RPMI7951 (cell line): Measurements from ENCODE around the gene NTM. TPM values are rescaled to one million over a fixed set of nuclear protein-coding genes. Genes with fewer than 3 reads are reported as not detected.
"Not testable (repeated sequence)": the region's sequence is repeated elsewhere in the genome, so short reads cannot be mapped to it uniquely, and the experiment has no call there.

Experiments used
- DNase-seq: peaks from one replicate; pipeline ENCODE4 v3.0.0-alpha.2; 2012; ENCODE audit warnings: low read depth
- total RNA-seq: library from RNA; depleted of rRNA; stranded (reverse); fragments of >200 nt; shearing (Covaris generic); gene quantifications from 2 replicates; pipeline ENCODE4 v1.2.3, GENCODE V29; 2014

The NTM gene
- total RNA-seq, 1 experiment from 2014 or later: 47.8 TPM

- DNase-seq: peak; percentile 53
Observed at GRCh38 chr11:132349811-132350733, 979.7 kb downstream of the NTM start.

DNA sequence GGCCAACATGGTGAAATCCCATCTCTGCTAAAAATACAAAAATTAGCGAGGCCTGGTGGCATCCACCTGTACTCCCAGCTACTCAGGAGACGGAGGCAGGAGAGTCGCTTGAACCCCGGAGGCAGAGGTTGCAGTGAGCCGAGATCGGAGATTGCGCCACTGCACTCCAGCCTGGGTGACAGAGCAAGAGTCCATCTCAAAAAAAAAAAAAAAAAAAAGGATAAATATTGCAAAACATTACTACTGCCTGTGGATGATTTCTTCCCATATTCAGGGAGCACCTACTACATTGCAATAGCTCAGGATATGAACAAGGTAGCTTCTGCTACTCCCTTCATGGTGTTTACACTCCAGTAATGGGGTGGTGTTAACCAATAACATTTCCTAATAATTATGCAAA is 980.6 kb downstream of the NTM start:
- no peak for DNase-seq

- no peak for DNase-seq
Observed at GRCh38 chr11:132352497-132352896, 982.1 kb downstream of the NTM start.

- no peak for DNase-seq
Observed at GRCh38 chr11:132353255-132353654, 982.8 kb downstream of the NTM start.

DNA sequence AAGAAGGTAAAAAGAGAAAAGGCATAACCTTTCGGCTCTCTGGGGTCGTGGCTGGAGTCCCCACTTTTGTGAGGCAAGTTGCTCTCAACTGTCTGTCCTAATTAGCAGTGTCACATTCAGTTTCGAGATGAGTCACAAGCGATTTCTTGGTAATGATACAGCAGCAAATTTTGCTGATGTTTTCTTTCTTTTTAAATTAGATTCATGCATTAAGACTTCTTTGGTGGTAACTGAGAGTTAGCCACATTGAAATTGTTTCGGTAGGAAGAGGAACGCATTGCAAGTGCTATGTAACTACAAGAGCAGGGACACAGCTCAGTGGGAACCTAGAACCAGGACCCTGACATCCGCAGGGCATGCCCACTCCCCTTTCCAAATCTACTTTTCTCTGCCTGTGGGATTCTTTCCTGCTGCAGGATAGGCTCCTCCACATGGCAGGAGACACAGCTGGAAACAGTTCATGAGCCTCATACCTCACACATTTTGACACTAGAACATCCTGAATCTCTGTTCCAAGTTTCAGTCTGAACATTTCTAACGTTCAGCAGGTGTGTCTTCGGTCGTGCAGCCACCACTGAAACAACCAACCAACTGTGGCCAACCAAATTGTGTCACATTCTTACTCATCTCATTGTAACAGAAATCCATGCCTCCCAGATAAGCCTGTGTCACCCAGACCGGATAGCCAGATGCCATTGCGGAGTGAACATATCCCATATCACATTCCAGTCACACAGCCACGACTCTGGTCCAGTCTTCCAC is 987.6 kb downstream of the NTM start:
- no peak for DNase-seq

GRCh38 chr11:132358573-132358953 is 988.1 kb downstream of the NTM start:
- no peak for DNase-seq

DNA sequence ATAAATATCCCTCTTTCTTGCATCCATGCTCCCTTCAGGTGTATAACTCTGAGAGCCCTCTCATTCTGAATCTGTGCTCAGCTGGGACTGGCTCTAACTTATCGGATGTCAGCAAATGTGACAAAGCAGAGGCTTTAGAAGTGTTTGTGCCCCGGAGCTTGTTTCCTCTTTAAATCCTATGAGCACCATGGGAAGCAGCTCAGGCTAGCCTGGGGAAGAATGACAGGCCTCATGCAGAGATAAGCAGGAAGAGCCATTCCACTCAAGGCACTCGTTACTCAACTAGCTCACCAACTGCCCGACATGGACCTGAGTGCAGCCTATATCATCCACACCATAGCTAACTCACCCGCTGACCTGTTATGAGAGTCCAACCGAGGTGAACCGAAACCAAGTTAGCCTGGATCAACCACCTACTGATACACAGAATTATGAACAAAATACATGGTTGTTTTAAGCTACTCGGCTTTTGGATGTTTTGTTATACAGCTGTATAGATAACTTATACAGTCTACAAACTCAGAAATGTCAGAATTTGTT is 990.7 kb downstream of the NTM start:
- no peak for DNase-seq

GRCh38 chr11:132365650-132366049 is 995.2 kb downstream of the NTM start:
- no peak for DNase-seq

DNA sequence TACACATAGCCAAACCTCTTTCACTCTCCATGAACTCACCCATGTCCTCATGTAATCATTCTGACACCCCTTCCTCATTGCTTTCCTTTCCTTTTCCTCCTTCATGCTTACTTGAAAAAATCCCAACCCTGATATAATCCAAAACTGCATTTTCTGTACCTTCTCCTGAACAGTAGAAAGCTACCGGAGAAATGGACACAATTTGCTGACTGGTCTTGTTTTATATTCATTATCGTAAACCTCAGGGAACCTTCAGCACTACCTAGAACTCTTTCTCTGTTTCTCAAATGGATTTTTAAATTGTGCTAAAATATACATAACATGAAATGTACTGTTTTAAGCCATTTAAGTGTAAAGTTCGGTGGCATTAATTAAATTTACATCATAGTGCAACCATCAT is 996.9 kb downstream of the NTM start:
- no peak for DNase-seq

DNA sequence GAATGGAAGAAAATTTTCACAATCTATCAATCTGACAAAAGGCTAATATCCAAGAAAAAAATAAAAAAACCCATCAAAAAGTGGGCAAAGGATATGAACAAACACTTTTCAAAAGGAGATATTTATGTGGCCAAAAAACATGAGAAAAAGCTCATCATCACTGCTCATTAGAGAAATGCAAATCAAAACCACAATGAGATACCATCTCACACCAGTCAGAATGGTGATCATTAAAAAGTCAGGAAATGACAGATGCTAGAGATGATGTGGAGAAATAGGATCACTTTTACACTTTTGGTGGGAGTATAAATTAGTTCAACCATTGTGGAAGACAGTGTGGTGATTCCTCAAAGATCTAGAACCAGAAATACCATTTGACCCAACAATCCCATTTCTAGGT is 999.7 kb downstream of the NTM start:
- not testable (repeated sequence) for DNase-seq

- peak; percentile 10 for DNase-seq
Observed at GRCh38 chr11:132373405-132374143, 1003.2 kb downstream of the NTM start.

GRCh38 chr11:132379540-132379939 is 1009.1 kb downstream of the NTM start:
- no peak for DNase-seq
